GM19099 (cell line): ENCODE measurements around the gene NPC2.

Source experiments
- POLR2A ChIP-seq: IDR thresholded peaks from 3 replicates; pipeline ENCODE4 v1.6.1; 2011; ENCODE audit warnings: low read depth; ENCODE audit not compliant: insufficient read length; ENCODE audit errors: extremely low read depth

Gene NPC2

DNA sequence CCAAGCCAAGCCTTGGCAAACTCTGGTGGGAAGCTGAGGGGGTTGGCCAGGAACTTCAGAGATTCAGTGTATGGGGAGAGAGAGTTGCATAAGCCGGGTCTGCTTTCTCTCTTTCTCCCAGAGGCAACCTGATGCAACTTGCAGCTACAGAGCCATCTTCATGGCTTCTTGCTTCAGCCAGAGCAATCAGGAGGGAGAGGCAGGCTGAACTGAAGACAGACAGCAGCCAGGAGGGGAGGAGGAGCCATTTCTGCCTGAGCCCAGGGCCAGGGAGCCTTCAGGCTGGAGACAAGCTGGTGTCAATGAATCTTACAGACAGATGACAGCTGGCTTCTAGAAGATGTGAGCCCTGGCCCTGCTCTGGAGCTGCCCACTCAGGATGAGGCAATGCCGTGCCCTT lies 18.7 kb downstream of the NPC2 start:
- no peak for TF ChIP-seq POLR2A

GRCh38 chr14:74472601-74473000 lies 20.5 kb downstream of the NPC2 start:
- no peak for TF ChIP-seq POLR2A

DNA sequence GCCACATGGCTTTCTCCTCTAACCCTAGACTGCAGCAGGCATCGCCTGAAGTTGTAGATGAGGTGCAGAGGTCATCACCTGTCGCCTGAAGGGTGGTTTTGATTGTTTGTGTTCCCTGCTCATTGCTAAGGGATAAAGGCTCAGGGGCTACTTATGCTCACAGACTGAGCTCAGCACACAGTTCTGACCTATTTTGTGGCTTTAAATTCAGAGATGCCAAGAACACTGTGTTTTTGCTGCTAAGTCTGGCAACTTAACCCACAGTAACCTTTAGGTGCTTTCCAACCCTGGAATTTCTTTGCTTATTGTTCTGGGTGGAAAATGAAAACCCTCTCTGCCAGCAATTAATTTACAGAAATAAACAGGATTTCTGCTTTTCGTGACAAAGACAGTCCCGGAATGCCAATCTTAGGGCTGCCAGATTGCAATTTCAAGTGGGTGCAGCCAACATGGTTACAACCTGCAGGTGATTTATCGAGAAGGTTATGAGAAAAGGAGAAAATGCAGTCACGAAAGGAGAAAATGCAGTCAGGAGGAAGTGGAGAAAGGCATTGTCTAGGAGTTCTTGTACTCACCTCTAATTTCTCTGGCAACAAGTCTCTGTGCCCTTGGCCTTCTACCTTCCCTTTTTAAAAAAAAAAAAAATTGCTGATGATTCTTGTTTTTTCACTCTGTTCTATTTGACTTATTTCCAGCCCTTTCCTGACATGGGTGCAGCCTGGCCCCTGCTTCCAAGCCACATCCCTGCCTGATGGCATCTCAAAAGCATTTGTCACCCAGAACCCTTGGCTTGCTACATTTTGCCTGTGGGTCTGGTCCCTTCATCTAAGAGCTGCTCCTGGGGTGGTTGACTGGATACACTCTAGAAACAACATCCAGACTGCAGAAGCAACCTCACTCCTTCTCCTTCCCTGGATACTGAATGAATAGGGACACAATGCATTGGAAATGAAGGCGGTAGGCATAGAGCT lies 23.3 kb downstream of the NPC2 start:
- TF ChIP-seq POLR2A, result no peak

DNA sequence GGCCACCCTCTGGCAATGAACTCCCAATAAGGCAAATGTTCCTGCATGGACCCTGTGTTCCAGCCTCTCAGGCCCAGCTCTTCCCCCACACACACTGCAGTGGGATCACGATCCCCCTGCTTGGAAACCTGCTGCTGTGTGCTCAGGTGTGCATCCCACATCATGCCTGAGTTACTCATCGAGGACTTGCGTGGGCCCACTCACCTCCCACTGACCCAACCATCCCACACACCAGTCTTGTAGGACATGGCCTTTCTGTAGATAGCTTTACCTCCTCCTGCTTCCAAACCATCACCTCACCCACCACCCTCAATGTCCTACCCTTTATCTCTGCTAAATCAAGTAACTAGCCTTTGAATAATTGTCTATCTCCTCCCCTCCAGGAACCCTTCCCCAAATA lies 24.6 kb downstream of the NPC2 start:
- TF ChIP-seq POLR2A, result no peak

DNA sequence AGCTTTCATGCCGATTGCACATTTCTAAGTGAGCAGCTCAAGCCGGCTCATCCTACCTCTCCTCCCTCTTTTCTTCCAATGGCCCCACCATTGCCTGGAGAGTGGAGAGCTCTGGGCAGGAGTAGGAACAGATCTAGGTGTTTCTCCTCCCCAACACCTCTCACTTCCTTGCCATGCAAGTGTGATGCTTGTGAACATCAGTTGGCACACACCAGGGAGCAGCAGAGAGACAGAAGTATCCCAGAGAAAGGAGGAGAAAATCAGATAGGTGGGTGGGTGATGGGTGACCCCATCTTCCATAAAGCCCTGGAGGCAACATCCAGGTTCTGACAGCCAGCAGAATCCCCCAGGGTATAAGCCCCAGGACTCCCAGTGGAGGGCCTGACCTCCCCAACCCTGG lies 27.8 kb downstream of the NPC2 start:
- no peak for TF ChIP-seq POLR2A

GRCh38 chr14:74464785-74465184 lies 28.3 kb downstream of the NPC2 start:
- no peak for TF ChIP-seq POLR2A

- TF ChIP-seq POLR2A, result no peak
Measured at GRCh38 chr14:74463697-74464096, 29.4 kb downstream of the NPC2 start.

DNA sequence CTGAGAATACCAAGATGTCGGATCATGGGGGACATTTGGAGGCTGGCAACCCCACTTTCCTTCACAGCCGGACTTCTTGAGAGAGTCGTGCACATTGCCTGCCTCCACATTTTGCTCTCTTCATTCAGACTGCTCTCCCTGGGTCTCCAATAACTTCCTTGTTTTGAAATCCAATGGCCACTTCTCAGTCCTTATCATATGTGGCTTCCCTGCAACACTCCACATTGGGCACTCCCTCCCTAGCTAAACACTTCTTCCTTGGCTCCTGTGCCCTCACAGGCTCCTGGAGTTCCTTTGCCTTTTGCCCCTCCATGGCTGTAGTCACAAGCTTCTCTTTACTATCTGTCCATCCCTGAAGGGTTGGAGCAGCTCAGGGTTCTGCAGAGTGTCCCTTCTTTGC lies 30.1 kb downstream of the NPC2 start:
- no peak for TF ChIP-seq POLR2A

DNA sequence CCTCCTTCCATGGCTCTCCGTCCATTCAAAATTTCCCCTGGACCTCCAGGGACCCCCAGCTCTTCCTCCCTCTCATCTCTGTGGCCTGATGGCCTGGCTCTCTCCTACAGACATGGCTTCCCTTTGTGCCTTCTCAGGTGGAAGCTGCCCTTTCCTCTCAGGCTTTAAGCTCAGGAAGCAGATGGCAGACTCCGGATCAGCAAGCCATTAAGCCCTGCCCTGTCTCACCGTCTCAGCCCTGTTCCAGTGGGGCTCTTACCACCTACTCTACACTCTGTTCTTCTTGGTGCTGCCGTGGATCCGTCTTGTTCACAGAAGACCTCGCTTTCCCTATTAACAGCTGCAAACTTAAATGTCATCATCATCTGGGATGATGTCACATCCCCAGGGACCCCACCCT lies 33.1 kb downstream of the NPC2 start:
- no peak for TF ChIP-seq POLR2A

GRCh38 chr14:74459289-74459946 lies 33.7 kb downstream of the NPC2 start:
- no peak for TF ChIP-seq POLR2A

- no peak for TF ChIP-seq POLR2A
Measured at GRCh38 chr14:74457565-74457895, 35.6 kb downstream of the NPC2 start.

GRCh38 chr14:74456684-74457564 lies 36.2 kb downstream of the NPC2 start:
- TF ChIP-seq POLR2A, result no peak

DNA sequence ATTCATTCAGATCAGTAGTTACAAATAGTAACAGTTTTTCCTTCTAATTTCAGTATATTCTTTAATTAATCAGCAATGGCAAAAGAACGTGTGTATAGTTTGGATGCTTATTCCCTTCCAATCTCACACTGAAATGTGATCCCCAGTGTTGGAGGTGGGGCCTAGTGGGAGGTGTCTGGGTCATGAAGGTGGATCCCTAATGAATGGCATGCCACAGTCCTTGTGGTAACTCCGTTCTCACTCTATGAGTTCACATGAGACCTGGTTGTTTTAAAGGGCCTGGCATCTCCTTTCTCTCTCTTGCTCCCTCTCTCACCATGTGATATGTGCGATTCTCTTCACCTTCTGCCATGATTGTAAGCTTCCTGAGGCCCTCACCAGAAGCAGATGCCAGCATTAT lies 48.2 kb downstream of the NPC2 start:
- no peak for TF ChIP-seq POLR2A

- no peak for TF ChIP-seq POLR2A
Measured at GRCh38 chr14:74442757-74443156, 50.3 kb downstream of the NPC2 start.

GRCh38 chr14:74441113-74441512 lies 52.0 kb downstream of the NPC2 start:
- no peak for TF ChIP-seq POLR2A
